SH-SY5Y (cell line): ENCODE measurements around the gene CCDC171.

Experiments used
- GATA2 ChIP-seq: IDR thresholded peaks from 2 replicates; pipeline ENCODE4 v1.6.1; 2011; ENCODE audit warnings: mild to moderate bottlenecking, low read depth, low read length
- GATA3 ChIP-seq: IDR thresholded peaks from 2 replicates; pipeline ENCODE4 v1.6.1; 2011; ENCODE audit warnings: low read depth, mild to moderate bottlenecking, low read length, moderate library complexity

GRCh38 chr9:15707000-15707399 lies 154.2 kb downstream of the CCDC171 start:
- TF ChIP-seq GATA3 = no peak
- no peak for TF ChIP-seq GATA2
